Measurements from ENCODE around the gene EYA3. TPM values are rescaled to one million over a fixed set of nuclear protein-coding genes. Genes with fewer than 3 reads are reported as not detected.

EYA3 gene
- total and polyA plus RNA-seq, 2 donors from 2014 or later, result 10.2 to 32.0 TPM

DNA sequence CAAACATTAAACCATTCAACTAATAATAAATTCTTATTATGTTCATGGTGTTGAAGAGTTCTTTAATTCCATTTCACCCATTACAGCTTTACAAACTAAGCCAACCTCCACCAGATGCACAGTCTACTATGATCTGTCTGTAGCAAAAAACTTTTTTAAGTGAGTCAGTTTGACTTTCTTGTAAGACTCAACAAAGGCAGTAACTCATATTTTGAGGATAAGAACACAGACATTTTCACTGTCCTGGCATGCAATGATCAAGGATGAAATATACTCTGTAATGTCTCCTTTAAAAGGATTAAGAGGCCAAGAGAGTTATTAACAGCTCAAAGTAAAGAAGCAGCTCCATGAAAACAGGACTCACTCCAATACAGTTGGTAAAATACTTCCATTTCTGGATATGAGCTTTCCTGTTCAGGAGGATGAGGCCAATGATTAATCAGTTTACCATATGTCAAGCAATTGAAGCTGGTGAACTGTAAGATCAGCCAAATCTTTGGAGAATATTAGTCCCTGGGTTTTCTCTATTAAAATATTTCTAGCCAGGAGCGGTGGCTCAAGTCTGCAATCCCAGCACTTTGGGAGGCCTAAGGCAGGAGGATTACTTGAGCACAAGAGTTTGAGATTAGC, 108.1 kb downstream of the EYA3 start:
- peaks cover 0 to 8% (median 6%) of the 10 kb centered on the region in 3 donors for H3K36me3 ChIP-seq (ENCODE audit: control insufficient read depth in 2 of 3, insufficient read depth in 3 of 3, low read length in 3 of 3)
- intact Hi-C loops (cut with DNase I), result no loop called here
- H3K4me1 ChIP-seq (ENCODE audit: control insufficient read depth in 2 of 3, insufficient read depth in 2 of 3, low read depth in 1 of 3, low read length in 3 of 3), result no peaks in the 10 kb centered on the region
- H3K27me3 ChIP-seq (ENCODE audit: control insufficient read depth, insufficient read depth, low read length), result no peaks in the 10 kb centered on the region
- no peak overlapping the region for H3K4me3 ChIP-seq (ENCODE audit: low read length in 3 of 3)
- H3K9me3 ChIP-seq (ENCODE audit: control insufficient read depth in 2 of 3, insufficient read depth in 1 of 3, low read length in 3 of 3), result no peaks in the 10 kb centered on the region
- DNase-seq (no peak), FAIRE-seq (no peak)
- H3K27ac ChIP-seq (ENCODE audit: low read depth in 2 of 2, low read length in 2 of 2), result no peak overlapping the region
- no peak overlapping the region for H3K9ac ChIP-seq (ENCODE audit: low read length in 3 of 3)
- TF ChIP-seq, protein P1, sequence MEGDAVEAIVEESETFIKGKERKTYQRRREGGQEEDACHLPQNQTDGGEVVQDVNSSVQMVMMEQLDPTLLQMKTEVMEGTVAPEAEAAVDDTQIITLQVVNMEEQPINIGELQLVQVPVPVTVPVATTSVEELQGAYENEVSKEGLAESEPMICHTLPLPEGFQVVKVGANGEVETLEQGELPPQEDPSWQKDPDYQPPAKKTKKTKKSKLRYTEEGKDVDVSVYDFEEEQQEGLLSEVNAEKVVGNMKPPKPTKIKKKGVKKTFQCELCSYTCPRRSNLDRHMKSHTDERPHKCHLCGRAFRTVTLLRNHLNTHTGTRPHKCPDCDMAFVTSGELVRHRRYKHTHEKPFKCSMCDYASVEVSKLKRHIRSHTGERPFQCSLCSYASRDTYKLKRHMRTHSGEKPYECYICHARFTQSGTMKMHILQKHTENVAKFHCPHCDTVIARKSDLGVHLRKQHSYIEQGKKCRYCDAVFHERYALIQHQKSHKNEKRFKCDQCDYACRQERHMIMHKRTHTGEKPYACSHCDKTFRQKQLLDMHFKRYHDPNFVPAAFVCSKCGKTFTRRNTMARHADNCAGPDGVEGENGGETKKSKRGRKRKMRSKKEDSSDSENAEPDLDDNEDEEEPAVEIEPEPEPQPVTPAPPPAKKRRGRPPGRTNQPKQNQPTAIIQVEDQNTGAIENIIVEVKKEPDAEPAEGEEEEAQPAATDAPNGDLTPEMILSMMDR (IDR thresholded peaks at IDR 0.05; ENCODE audit: borderline replicate concordance, extremely low read depth, insufficient read depth), result no peak

DNA sequence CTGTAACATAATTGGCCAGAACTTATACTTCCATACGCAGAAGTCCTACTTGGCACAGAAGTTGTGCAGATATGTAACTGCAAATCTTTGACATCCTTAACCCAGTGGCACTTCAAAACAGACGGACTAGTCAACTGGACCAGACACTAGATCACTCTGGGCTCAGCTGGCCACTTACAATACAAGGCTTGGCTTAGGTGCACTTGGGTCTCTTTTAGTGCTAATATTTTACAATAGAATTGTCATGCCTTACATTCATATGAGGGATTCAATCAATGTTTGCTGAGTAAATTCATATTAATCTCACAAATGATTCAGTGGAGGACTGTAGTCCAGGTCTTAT, 108.6 kb downstream of the EYA3 start:
- no peak overlapping the region for H3K4me3 ChIP-seq (ENCODE audit: low read length in 3 of 3)
- H3K9ac ChIP-seq (ENCODE audit: low read length in 3 of 3), result no peak overlapping the region
- no peaks in the 10 kb centered on the region for H3K4me1 ChIP-seq (ENCODE audit: control insufficient read depth in 2 of 3, insufficient read depth in 2 of 3, low read depth in 1 of 3, low read length in 3 of 3)
- H3K27ac ChIP-seq (ENCODE audit: low read depth in 2 of 2, low read length in 2 of 2), result no peak overlapping the region
- no peaks in the 10 kb centered on the region for H3K9me3 ChIP-seq (ENCODE audit: control insufficient read depth in 2 of 3, insufficient read depth in 1 of 3, low read length in 3 of 3)
- TF ChIP-seq, protein P1 (IDR thresholded peaks at IDR 0.05; ENCODE audit: borderline replicate concordance, extremely low read depth, insufficient read depth), result no peak
- peaks cover 0 to 11% (median 6%) of the 10 kb centered on the region in 3 donors for H3K36me3 ChIP-seq (ENCODE audit: control insufficient read depth in 2 of 3, insufficient read depth in 3 of 3, low read length in 3 of 3)
- DNase-seq, result no peak
- H3K27me3 ChIP-seq (ENCODE audit: control insufficient read depth, insufficient read depth, low read length), result no peaks in the 10 kb centered on the region
- intact Hi-C loops (cut with DNase I), result loop anchor here (10.0 kb wide), 1 partner anchor 125 kb away; no protein-coding TSS in a partner anchor
- no peak for FAIRE-seq

DNA sequence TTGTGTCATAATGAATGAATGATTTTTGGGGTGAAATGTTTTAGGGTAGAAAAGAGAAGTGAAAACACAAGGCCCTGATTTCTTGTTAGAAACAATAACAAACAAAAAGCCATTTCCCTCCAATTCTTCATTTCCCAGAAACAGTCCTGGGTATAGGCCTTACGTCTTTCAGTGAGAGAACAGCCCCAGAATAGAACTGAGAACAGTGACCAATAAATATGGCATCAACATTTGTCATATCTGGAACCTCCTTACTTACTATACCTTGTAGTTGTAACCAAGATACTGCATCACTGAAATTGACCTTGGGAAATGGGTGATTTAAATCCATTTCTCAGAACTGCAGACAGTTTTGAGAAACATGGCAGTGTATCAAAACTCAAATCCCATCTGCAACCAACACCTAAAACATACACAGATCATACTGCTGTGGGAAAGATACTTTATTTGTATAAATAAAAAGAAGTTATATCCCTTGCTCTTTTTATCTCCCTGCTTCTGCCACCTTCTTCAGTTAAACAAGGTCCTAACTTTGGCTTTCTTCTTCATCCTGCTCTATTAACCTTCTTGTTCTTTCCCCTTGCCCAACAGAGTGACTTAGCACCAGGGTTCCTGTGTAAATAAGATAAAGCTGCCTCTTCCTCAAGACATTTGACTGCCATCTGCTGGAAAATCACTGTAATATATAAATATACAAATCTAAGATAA, 109.1 kb downstream of the EYA3 start:
- intact Hi-C loops (cut with DNase I), result loop anchor here (10.0 kb wide), 1 partner anchor 125 kb away; no protein-coding TSS in a partner anchor
- no peaks in the 10 kb centered on the region for H3K9me3 ChIP-seq (ENCODE audit: control insufficient read depth in 2 of 3, insufficient read depth in 1 of 3, low read length in 3 of 3)
- no peak overlapping the region for H3K4me3 ChIP-seq (ENCODE audit: low read length in 3 of 3)
- no peaks in the 10 kb centered on the region for H3K27me3 ChIP-seq (ENCODE audit: control insufficient read depth, insufficient read depth, low read length)
- H3K36me3 ChIP-seq (ENCODE audit: control insufficient read depth in 2 of 3, insufficient read depth in 3 of 3, low read length in 3 of 3), result peaks cover 0 to 14% (median 6%) of the 10 kb centered on the region in 3 donors
- TF ChIP-seq, protein P1 (IDR thresholded peaks at IDR 0.05; ENCODE audit: borderline replicate concordance, extremely low read depth, insufficient read depth), result peak; percentile 20
- H3K9ac ChIP-seq (ENCODE audit: low read length in 3 of 3), result no peak overlapping the region
- no peak for FAIRE-seq
- DNase-seq, result peak in 2 of 5 donors; percentile 53 to 54
- no peaks in the 10 kb centered on the region for H3K4me1 ChIP-seq (ENCODE audit: control insufficient read depth in 2 of 3, insufficient read depth in 2 of 3, low read depth in 1 of 3, low read length in 3 of 3)
- H3K27ac ChIP-seq (ENCODE audit: low read depth in 2 of 2, low read length in 2 of 2), result no peak overlapping the region

Data from kidney (tissue), 14 donors.